BE2C (cell line): ENCODE data around the gene CLASP1.
A peak's percentile ranks its signal among the peaks of the same experiment; 100 is the strongest.

Source experiments
- DNase-seq: peaks from one replicate; pipeline ENCODE4 v3.0.0-alpha.2; 2020
- H3K27me3 ChIP-seq: fragments of 250-450 bp; sonication (Bioruptor Pico); 2 replicates; pipeline ENCODE4 v1.5.1; 2020; ENCODE audit warnings: mild to moderate bottlenecking
- H3K36me3 ChIP-seq: fragments of 250-450 bp; sonication (Bioruptor Pico); 2 replicates; pipeline ENCODE4 v1.5.1; 2020; ENCODE audit warnings: mild to moderate bottlenecking
- H3K4me1 ChIP-seq: fragments of 250-450 bp; sonication (Bioruptor Pico); 2 replicates; pipeline ENCODE4 v1.5.1; 2020
- H3K4me3 ChIP-seq: 2 replicates; pipeline ENCODE4 v1.5.1; 2011; ENCODE audit warnings: low read depth, low read length
- H3K9me3 ChIP-seq: fragments of 250-450 bp; sonication (Bioruptor Pico); 2 replicates; pipeline ENCODE4 v1.5.1; 2020
- TF ChIP-seq, protein P1 (sequence below): IDR thresholded peaks from 2 replicates; pipeline ENCODE4 v1.5.1; 2012; ENCODE audit warnings: mild to moderate bottlenecking, low read depth, low read length

The CLASP1 gene

DNA sequence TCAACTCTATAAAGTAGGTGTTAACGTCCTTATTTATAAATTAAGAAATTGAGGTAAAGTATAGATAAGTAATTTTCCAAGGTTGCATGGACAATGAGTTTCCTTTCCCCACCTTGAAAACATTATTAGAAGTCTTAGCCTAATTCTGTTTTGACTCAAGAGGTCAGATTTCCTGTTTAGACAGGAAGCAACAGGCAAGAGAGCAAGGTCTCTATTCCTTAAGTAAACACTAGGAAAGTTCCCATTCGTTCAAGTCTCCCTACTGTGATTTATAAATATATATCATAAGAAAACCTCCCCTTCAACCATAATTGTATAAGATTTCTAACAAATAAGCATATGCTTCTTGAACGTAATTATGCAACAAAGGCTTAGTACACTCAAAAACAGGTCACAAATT lies 40.3 kb downstream of the CLASP1 start:
- TF ChIP-seq, protein P1, sequence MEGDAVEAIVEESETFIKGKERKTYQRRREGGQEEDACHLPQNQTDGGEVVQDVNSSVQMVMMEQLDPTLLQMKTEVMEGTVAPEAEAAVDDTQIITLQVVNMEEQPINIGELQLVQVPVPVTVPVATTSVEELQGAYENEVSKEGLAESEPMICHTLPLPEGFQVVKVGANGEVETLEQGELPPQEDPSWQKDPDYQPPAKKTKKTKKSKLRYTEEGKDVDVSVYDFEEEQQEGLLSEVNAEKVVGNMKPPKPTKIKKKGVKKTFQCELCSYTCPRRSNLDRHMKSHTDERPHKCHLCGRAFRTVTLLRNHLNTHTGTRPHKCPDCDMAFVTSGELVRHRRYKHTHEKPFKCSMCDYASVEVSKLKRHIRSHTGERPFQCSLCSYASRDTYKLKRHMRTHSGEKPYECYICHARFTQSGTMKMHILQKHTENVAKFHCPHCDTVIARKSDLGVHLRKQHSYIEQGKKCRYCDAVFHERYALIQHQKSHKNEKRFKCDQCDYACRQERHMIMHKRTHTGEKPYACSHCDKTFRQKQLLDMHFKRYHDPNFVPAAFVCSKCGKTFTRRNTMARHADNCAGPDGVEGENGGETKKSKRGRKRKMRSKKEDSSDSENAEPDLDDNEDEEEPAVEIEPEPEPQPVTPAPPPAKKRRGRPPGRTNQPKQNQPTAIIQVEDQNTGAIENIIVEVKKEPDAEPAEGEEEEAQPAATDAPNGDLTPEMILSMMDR = no peak
- DNase-seq = no peak
- no peaks in the 10 kb centered on the region for H3K27me3 ChIP-seq
- no peaks in the 10 kb centered on the region for H3K9me3 ChIP-seq
- H3K4me1 ChIP-seq = peaks cover 5% of the 10 kb centered on the region
- no peak overlapping the region for H3K4me3 ChIP-seq
- no peaks in the 10 kb centered on the region for H3K36me3 ChIP-seq

DNA sequence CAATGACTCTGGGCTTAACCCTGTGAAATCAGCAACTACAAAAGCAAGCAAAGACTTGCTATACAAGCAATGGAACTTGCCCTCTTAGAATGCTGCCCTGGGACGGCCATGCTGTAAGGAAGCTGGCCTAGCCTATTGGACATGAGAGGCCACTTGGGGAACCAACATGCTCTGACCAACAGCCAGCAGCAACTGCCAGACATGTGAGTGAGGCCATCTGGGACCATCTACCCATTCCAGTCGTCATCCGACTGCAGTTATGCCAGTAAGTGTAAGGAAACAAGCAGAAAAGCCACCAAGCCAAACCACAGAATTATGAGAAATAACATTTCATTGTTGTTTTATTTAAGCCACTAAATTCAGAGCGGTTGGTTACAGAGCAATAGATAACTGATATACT lies 40.9 kb downstream of the CLASP1 start:
- Histone ChIP-seq H3K36me3 (no peaks in the 10 kb centered on the region), H3K27me3 (no peaks in the 10 kb centered on the region), H3K9me3 (no peaks in the 10 kb centered on the region), H3K4me1 (peaks cover 5% of the 10 kb centered on the region), H3K4me3 (no peak overlapping the region)
- TF ChIP-seq, protein P1 = no peak
- DNase-seq = no peak

- Histone ChIP-seq H3K4me3 (peak overlapping the region; percentile 29), H3K36me3 (no peaks in the 10 kb centered on the region), H3K27me3 (no peaks in the 10 kb centered on the region), H3K4me1 (peaks cover 5% of the 10 kb centered on the region), H3K9me3 (no peaks in the 10 kb centered on the region)
- peak; percentile 68 for DNase-seq
- TF ChIP-seq, protein P1 = peak; percentile 51
These were observed 43.2 kb downstream of the CLASP1 start for GRCh38 chr2:121605820-121606733.

GRCh38 chr2:121603185-121603584 lies 46.1 kb downstream of the CLASP1 start:
- Histone ChIP-seq H3K27me3 (no peaks in the 10 kb centered on the region), H3K4me3 (no peak overlapping the region), H3K36me3 (no peaks in the 10 kb centered on the region), H3K4me1 (peaks cover 5% of the 10 kb centered on the region), H3K9me3 (no peaks in the 10 kb centered on the region)
- DNase-seq = no peak
- TF ChIP-seq, protein P1 = no peak

GRCh38 chr2:121599963-121600651 lies 49.2 kb downstream of the CLASP1 start:
- no peak for DNase-seq
- Histone ChIP-seq H3K36me3 (no peaks in the 10 kb centered on the region), H3K9me3 (no peaks in the 10 kb centered on the region), H3K4me3 (no peak overlapping the region), H3K27me3 (no peaks in the 10 kb centered on the region), H3K4me1 (peaks cover 4% of the 10 kb centered on the region)
- TF ChIP-seq, protein P1 = no peak

DNA sequence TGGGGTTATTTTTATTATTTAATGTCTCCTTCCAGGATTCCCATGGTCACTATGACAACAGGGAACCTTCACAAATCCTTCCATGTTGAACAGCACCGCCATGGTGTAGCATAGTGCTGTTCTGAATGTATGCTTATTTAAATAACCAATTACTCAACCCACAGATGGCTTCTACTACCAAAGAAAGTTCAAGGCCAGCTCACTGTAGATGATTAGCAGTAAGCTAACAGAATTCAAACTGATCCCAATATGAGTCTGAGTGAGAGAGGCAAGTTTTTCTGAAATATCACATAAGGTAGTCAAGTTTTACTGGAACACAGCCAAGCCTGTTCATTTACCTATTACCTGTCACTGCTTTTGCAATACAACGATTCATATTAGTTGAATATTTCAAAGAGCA lies 51.2 kb downstream of the CLASP1 start:
- Histone ChIP-seq H3K4me3 (no peak overlapping the region), H3K9me3 (no peaks in the 10 kb centered on the region), H3K36me3 (no peaks in the 10 kb centered on the region), H3K27me3 (no peaks in the 10 kb centered on the region), H3K4me1 (peaks cover 4% of the 10 kb centered on the region)
- TF ChIP-seq, protein P1 = no peak
- no peak for DNase-seq
